HEK293T (cell line): ENCODE measurements around the gene AGAP2.
A peak's percentile ranks its signal among the peaks of the same experiment; 100 is the strongest.

Experiments used
- BHLHE40 ChIP-seq: fragments of 450-650 bp; IDR thresholded peaks from 2 replicates; pipeline ENCODE4 v1.6.1; 2016; ENCODE audit warnings: mild to moderate bottlenecking, moderate library complexity, borderline replicate concordance
- ELF4 ChIP-seq: fragments of 450-650 bp; IDR thresholded peaks from 2 replicates; pipeline ENCODE4 v1.6.1; 2017; ENCODE audit warnings: antibody characterized with exemption
- FOXA1 ChIP-seq: fragments of 450-650 bp; IDR thresholded peaks from 2 replicates; pipeline ENCODE4 v1.6.1; 2016; ENCODE audit warnings: mild to moderate bottlenecking
- FOXK2 ChIP-seq: fragments of 450-650 bp; IDR thresholded peaks from 2 replicates; pipeline ENCODE4 v1.6.1; 2016; ENCODE audit warnings: mild to moderate bottlenecking
- FOXM1 ChIP-seq: fragments of 450-650 bp; IDR thresholded peaks from 2 replicates; pipeline ENCODE4 v1.6.1; 2017; ENCODE audit warnings: mild to moderate bottlenecking, borderline replicate concordance
- HDGF ChIP-seq: fragments of 450-650 bp; IDR thresholded peaks from 2 replicates; pipeline ENCODE4 v1.6.1; 2017; ENCODE audit warnings: antibody characterized with exemption, borderline replicate concordance
- L3MBTL2 ChIP-seq: fragments of 450-650 bp; conservative IDR thresholded peaks from 2 replicates; pipeline ENCODE4 v1.6.1; 2016; ENCODE audit warnings: mild to moderate bottlenecking
- LEF1 ChIP-seq: fragments of 450-650 bp; IDR thresholded peaks from 2 replicates; pipeline ENCODE4 v1.6.1; 2017; ENCODE audit warnings: mild to moderate bottlenecking, borderline replicate concordance
- NFRKB ChIP-seq: fragments of 450-650 bp; IDR thresholded peaks from 2 replicates; pipeline ENCODE4 v1.6.1; 2016; ENCODE audit warnings: mild to moderate bottlenecking, moderate library complexity
- SP1 ChIP-seq: fragments of 450-650 bp; IDR thresholded peaks from 2 replicates; pipeline ENCODE4 v1.6.1; 2017
- SUZ12 ChIP-seq: fragments of 450-650 bp; IDR thresholded peaks from 2 replicates; pipeline ENCODE4 v1.6.1; 2016; ENCODE audit warnings: mild to moderate bottlenecking
- ZNF384 ChIP-seq: fragments of 450-650 bp; IDR thresholded peaks from 2 replicates; pipeline ENCODE4 v1.6.1; 2016
- TF ChIP-seq, protein P1 (sequence below): fragments of 450-650 bp; IDR thresholded peaks from 2 replicates; pipeline ENCODE4 v1.6.1; 2016

GRCh38 chr12:57751788-57752667, 13.5 kb upstream of the AGAP2 start, which contains the start of gene CDK4:
- TF ChIP-seq ELF4, result 0 out of 2 replicates have a peak, but pooled peaks have one; percentile 11
- TF ChIP-seq BHLHE40, result no peak; the same call in 1 of the 2 replicates
- no peak for TF ChIP-seq SP1
- no peak for TF ChIP-seq FOXK2
- TF ChIP-seq HDGF, result peak; percentile 66; the same call in 1 of the 2 replicates
- TF ChIP-seq NFRKB, result no peak
- TF ChIP-seq FOXM1, result 0 out of 2 replicates have a peak, but pooled peaks have one; percentile 64
- no peak for TF ChIP-seq SUZ12
- no peak for TF ChIP-seq FOXA1
- no peak for TF ChIP-seq LEF1
- TF ChIP-seq, protein P1, sequence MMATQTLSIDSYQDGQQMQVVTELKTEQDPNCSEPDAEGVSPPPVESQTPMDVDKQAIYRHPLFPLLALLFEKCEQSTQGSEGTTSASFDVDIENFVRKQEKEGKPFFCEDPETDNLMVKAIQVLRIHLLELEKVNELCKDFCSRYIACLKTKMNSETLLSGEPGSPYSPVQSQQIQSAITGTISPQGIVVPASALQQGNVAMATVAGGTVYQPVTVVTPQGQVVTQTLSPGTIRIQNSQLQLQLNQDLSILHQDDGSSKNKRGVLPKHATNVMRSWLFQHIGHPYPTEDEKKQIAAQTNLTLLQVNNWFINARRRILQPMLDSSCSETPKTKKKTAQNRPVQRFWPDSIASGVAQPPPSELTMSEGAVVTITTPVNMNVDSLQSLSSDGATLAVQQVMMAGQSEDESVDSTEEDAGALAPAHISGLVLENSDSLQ, result peak; percentile 75
- TF ChIP-seq ZNF384, result no peak
- peak; percentile 93 for TF ChIP-seq L3MBTL2
